Ammon's horn (tissue), 1 donor: ENCODE results near the gene CYP11A1.

Experiments
- DNase-seq: peaks from one replicate; pipeline ENCODE4 v3.0.0-alpha.2; 2016; ENCODE audit warnings: low spot score

The CYP11A1 gene

DNA sequence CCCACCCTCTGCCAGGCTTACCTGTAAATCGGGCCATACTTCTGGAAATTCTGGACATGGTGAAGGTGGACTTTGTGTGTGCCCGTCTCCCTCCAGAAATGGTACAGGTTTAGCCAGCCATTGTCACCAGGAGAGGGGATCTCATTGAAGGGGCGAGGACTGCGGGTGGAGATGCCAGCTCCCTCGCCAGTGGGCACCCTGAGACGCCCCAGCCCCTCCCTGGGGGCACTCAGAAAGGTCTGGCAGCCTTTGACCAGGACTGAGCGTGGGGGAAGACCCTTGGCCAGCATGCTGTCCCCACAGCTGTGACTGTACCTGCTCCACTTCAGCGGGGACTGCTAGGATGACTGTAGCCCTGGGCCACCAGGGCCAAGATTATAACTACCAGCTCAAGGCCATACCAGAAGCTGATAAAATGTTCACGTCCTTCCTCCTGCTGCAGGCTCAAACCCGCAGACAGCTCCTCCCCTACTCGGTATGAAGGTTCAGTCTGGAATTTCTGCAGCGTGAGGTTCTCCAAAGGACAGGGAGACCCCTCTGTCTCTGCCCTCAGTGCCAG, at the start of gene CYP11A1:
Gene CYP11A1, minus strand, starts transcription at position 351 of the 559 bp plus-strand sequence. Its CDS starts 61 bp downstream, at position 290.
- no peak for DNase-seq

DNA sequence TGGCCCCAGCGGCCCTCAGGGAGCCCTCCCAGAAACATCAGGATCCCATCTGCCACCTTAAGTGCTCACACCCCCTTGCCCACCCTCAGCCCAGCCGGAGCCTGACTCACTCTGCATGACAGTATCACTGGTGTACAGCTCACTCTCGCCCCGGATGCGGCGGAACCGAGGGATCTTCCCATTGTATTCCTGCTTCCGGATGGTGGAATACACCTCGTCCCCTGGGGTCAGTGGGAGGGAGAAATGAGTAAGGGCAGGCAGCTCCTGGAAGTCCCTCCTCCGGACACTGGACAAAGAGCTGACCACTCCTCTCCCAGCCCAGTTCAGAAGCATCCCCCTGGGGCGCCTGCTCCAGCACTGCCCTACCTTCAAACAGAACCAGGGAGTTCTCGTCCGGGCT, 49.8 kb upstream of the CYP11A1 start:
- no peak for DNase-seq

DNA sequence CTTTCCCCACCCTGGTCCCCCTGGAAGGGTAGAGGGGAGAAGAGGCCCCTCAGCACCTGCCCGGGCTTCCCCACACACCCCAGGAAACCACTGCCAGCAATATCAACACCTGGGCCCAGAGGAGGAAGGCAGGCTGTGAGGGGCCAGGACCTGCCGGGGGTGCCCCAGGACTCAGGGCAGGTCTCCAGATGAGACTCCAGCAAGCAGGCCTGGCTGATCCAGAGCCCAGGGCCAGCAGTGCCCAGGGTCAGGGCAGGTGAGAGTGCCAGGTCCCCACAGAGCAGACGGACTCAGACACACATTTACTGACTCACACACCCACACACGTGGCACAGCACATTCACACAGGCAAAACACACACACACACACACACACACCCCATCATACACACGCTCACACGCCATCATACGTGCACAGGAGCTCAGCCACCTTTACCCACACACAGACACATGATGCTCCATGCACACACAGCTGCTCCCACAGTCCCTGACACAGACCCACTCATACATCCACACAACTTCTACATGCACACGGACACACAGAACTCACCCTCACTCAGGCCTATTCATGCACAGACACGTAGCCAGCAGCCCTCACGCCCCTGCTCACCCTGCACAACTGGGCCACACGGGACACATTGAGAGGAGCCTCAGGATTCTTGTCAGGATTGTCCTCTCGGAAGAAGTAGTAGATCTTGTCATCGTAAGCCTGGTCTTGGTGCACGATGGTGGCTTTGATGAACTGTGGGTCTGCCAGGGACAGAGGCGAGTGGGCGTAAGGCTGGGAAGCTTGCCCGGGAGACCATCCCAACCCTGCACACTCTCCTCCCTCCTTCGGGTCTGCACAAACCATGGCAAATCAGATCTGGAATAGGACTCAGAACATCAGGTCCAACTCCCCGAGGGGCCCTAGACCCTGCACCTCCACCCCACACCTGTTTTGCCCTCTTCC, 48.8 kb upstream of the CYP11A1 start:
- no peak for DNase-seq

DNA sequence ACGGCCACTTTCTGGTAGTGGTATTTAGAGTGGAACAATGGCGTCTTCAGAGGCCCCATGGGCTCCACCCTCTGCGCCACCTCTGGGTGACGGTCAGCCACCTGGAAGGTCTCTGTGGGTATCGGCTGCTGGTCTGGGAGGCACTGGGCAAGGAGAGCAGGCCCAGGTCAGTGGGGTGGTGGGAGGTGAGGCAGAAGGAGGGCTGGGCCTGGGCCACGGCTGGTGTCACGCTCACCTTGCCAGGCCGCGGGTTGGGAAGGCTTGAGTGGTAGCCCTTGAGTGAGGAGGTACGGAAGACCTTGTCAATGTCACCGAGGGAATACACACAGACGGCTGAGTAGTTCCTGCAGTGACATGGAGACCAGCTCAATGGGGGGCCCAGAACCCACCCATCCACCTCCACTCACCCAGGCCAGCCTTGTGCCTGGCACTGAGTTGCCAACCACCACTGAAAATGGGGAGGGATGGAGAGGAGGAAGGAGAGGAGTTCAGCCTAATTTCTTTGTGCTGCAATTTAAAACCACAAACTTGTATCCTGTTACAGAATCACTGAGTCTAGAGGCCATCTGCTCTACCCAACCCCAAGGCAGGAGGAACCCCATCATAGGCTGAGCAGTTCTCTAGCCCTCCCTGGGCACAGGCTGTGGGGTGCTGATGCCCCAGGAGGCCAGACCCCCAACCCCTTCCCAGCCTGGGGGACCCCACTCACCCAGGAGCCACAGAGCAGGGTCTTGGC, 47.3 kb upstream of the CYP11A1 start:
- DNase-seq, result no peak

DNA sequence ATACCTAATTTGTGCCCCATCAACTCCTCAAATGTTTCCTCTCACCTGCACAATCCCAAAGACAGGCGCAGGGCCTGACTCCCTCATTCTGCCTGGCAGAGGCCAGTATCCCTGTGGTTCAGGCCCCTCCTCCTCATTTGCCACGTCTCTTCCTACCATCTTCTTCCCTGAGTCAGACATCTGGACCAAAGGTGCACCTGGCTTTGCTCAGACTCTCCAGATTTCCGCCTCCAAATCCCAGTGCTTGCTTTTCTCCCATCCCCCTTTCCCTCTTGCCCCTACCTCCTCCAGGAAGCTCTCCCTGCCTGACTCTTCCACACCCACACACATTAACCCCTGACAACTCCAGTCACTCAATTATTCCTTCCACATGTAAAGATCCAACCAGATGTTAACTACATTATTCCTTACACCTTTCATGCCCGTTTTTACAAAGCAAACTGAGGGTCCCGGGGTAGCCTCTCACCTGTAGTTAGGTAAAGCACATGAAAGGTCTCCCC, 46.7 kb upstream of the CYP11A1 start:
- DNase-seq, result no peak

DNA sequence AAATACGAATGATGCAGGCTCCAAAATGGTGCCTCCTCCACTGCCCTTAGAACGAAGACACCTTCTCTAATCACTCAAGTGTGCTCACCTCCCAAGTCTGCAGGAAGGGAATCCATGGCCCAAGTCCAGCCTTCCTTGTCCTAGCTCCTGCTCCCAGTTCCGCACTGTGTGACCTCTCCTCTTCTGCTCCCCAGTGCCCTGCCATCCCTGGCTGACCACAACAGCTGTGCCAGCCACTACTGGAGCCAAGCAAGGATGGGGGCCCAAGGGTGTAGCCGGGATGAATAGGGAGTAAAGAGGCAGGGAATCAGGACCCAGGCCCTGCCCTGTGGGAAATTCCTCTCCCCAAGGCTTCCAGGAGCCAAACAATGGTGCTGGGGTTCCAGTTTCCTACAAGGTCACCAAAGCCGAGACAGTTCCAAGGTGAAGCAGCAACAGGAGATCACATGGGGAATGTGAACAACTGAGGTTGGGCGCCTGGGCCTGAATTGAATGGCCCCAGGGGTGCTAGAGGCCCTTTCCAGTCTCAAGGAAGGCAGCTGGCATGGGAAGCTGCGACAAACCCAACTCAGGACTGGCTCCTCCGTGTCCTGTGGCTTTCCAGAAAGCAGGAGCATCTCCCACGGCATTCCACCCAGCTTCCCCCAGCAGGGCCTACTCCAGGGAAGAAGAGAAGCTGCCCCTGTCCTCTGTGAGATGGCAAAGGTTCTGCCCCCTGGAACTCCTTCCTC, 46.1 kb upstream of the CYP11A1 start:
- no peak for DNase-seq

DNA sequence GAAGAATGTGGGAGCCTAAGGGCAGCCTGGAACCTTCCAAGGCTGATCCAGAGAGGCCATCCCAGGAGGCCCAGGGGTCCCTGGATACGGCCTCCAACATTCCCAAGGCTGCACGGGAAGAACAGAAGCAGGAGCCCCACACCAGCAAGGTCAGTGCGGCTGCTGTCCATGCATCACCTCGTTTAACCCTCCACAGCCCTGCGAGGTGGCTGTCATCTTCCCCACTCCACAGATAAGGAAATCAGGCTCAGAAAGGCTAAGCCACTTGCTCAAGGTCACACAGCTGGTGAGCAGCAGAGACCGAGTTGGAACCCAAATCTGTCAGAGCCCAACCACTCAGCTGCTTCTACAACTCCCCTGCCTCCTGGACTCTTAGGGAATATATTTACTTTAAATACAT, 44.7 kb upstream of the CYP11A1 start:
- DNase-seq, result no peak

DNA sequence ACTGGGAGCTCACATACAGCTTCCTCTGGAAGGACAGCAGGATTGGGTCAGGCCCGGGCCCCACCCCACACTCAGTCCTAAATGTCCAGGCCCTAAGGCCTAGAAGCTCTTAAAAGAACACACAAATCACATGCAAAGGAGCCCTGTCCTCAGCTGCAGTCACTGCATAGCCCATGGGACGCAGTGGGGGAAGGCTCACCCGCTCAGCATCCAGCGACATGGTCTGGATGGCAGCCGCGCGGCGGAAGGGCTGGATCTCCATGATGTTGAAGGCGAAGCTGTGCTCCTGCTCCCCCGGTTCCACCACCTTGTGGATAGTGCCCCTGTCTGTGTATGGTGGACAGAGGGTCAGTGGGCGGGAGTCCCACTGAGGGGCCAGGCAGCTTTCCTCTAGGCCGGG, 44.2 kb upstream of the CYP11A1 start:
- DNase-seq, result no peak

DNA sequence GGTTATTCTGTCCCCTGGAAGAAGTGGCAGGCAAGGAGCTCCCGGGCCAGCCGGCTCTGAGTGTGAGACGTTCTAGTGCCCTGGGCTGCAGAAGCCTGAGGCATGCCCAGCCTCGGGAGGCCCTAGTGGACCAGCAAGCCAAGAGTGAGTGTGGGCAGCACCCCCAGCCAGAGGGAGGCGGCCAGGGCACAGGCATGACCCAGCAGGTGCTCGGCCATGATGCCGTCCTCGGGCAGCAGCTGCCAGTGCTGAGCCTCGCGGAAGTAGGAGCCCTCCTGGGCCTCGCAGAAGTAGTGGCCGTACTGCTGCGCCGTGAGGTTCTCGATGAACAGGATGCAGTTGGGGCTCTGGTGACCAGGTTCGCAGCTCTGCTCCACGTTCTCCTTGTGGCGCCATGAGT, 43.1 kb upstream of the CYP11A1 start:
- no peak for DNase-seq

DNA sequence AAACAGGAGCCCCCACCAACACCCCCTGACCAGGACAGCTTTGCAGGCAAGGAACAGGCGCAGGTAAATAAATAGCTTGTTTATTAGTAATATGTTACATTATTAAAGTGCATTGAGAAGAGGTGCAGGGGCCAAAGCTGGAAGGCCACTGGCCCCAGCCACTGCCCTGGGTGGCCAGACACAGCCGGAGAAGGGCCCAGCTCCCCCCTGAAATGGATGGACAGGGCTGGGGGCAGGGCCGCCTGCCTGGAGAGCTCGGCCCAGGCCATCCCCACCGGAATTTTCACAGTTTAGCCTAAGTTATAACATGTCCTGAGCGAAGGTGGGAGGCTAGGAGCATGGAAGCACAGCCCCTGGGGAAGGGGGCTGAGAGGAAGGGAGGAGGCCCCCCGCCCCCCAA, 41.8 kb upstream of the CYP11A1 start:
- no peak for DNase-seq

DNA sequence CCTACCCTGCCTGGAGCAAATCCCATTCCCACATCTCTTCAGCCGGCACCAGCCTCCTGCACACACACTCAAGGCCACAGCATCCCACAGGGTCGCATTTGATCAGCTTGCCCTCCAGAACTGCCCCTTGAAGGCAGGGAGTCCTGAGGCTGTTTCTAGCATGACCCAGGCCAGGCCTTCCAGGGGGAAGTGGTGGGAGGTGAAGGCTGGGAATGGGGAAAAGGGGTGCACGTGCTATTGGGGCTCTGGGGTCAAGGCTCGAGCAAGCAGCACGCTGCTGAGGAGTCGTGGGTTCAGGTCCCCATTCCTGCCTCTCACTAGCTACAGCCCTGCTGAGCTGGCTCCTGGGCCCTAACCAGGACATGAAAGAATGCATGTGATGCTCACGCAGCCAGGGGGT, 41.4 kb upstream of the CYP11A1 start:
- no peak for DNase-seq

DNA sequence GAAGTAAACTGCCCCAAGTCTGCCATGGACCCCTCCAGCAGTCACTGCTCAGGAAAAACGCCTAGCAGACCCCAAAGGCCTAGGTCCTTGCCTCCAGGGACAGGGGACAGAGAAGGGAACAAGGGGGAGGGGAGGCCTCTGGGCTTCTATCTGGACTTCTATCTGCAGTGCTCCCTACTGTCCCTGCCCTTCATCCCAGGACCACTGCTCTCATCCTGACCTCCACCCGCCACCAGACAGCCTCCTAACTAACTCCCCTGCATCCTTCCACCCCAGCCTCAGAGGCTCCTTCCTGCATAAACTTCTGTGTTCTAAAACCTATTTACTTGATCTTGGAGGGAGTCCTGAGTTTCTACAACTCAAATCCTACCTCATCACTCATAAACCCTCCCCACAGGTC, 40.9 kb upstream of the CYP11A1 start:
- DNase-seq, result no peak

DNA sequence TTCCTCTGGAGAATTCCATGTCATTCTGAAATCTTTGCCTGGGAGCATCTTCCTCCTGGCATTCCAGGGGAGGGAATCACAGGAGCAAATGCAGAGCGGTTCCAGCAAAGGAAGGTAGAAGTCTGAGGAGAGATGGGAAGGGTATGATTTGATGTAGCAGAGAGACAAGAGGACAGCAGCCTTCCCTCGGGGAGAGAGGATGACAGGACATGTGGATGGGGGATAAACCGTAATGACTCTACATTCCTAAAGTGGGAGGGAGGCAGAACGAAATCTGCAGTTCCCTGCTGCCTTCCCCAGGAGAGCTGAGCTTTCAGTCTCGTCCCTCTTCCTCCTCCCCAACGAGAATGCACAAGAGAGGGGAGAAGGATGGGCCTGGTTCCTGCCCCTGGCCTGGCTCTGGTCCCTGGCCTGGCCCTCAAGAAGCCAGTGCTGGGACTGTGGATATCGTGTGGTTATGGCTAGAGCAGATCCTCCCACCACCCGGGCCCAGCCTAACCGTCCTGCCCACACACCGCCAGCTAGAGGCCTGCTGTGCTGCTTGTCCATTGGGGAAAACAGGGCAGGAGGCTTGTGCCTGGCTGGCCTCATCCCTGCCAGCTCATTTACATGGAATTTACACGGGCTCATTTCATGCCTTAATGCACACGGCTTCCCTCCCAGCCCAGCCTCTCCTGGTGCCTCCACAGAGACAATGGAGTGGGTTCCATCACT, 39.7 kb upstream of the CYP11A1 start:
- DNase-seq, result no peak

DNA sequence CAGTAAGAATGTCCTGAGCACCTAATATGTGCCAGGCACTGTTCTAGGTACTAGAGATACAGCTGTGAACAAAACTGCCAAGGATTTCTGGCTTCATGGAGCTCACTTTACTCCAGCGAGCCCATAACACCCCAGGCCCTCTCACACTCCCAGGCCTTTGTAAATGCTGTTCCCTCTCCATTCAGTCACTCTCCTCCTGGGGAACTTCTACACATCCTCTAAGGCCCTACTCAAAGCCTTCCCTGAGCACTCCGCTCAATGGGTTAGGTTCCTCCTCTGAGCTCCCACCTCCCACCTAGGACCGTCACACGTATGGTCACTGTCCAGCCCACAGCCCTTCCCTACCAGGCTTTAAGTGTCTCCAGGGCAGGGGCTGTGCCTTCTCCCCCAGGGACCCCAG, 39.1 kb upstream of the CYP11A1 start:
- no peak for DNase-seq

DNA sequence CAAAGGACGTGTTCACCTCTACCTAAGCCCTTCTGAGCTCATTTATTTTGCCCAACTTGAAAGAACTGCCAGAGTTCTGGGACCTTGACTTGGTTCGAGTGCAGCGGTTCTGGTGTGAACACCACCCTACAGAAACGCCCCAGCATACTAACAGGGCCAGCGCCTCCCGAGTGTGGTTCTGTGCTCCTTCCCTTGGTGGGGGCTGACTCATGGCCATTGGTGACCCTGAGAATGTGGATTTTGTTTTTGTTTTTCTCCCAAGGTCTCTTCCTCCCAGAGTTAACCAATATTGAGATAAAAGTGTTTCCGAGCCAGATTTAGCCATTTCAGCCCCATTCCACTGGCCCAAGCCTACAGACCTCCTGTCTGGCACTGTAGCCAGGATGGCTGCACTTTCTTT, 38.4 kb upstream of the CYP11A1 start:
- no peak for DNase-seq

DNA sequence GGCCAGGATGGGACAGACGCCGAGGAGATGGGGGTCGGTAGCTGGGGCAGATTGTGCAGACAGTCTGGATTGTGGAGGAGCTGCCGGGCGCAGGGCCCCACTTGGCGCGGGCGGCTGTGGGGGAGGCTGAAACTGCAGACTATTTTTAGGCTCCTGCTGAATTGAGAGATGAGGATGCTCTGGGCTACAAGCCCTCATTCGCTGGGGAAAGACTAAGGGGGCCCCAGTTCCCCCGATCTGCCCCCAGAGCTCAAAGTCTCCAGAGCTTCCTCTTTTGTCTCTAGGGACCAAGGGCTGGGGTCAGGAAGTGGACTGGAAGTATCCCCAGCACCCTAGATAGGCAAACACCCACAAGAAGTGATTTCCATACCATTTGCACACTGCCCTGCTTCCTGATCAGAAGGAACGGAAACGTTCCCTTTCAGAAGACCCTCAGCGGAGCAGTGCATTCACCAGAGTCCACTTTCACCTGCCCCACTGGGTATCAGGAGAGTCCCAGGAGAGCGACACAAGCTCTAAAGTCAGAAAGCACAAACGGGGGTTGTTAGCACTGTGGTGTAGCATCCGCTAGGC, 36.6 kb upstream of the CYP11A1 start:
- DNase-seq, result no peak

DNA sequence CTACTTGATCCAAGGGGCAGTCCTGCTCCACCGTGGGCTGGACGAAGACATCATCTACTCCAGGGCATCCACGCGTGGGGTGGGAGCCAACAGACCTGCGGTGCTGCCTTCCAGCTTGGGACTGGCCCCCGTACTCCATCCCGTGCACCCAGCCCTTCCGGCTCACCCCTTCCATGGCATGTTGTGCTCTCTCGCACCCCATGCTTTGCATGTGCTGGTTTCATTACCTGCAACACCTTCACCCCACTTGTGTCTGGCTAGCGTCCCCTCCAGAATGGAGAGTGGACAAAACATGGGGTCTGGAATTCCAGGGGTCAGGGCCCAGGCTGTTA, 36.1 kb upstream of the CYP11A1 start:
- no peak for DNase-seq

DNA sequence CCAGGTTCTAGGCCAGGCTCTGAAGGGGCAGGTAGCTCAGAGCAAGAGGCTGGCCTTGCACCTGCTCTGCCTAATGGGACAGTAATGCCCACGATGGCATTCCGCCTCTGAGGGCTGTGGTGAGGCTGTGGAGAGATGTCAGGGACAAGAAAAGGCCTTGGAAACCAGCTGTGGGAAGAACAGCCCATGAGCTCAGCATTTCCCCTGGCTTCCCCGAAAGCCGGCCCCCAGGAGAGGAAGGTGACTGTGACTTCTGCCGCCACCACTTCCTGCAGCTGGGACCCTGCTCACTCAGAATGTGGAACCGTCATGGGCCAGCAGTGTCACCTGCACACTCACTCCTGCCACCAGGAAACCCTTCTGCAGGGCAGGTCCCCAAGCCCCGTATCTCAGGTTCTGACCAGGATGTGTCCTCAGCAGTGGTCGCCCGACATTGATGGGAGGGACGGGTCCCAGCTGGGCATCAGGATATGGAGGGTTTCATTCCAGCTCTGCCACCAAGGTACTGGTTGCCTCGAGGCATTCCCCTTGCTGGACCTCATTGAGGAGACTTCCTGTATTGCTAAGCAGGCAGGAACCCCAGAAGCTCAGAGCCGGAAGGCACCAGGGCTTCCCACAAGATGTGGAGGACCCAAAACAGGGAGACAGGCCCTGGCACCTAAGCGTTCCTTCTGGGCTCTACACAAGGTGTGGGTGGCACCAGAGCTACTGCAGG, 35.6 kb upstream of the CYP11A1 start:
- no peak for DNase-seq

DNA sequence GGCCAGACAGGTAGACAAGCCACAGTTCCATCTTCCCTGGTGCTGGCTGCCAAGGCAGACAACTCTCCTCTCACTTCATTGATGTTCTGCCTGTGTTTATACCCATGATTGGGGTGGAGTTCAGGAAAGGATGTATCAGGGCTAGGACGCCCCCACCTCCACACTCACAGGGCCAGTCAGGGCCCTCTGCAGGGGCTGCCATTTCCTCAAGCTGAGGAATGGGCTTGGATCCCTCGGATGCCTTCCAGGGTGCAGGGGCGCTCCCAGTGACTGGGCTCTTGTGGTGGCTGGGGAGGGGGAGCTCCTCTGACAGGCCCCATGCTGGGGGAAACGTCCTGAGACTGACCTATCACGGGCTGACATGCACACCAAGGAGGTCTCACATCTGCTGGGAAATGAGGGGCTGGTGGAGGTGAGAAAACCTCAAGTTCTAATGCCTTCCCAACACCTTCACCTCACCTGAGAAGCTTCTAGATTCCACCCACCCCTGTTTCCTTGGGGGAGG, 34.9 kb upstream of the CYP11A1 start:
- no peak for DNase-seq
